HTERT RPE-1 (cell line): Measurements from ENCODE around the gene PEAK1.
"Not testable (repeated sequence)": the region's sequence is repeated elsewhere in the genome, so short reads cannot be mapped to it uniquely, and the experiment has no call there.

ENCODE experiments used
- in situ Hi-C: fragments of 300-500 bp; cut with MboI; formaldehyde crosslinking; loops from 4 replicates; pipeline ENCODE4 v1.14.3; 2020; ENCODE audit warnings: low sequenced_read_pairs

Gene PEAK1

GRCh38 chr15:77181305-77182074 is 238.4 kb downstream of the PEAK1 start:
- in situ Hi-C loops, result no loop called here

- in situ Hi-C loops, result no loop called here
These were observed 239.1 kb downstream of the PEAK1 start for GRCh38 chr15:77180757-77181156.

- in situ Hi-C loops, result no loop called here
These were observed 239.6 kb downstream of the PEAK1 start for GRCh38 chr15:77180270-77180669.

- in situ Hi-C loops, result no loop called here
These were observed 240.3 kb downstream of the PEAK1 start for GRCh38 chr15:77179541-77179998.

- in situ Hi-C loops, result no loop called here
These were observed 241.5 kb downstream of the PEAK1 start for GRCh38 chr15:77178411-77178810.

- in situ Hi-C loops, result not testable (repeated sequence)
These were observed 243.8 kb downstream of the PEAK1 start for GRCh38 chr15:77176148-77176547.

- in situ Hi-C loops, result no loop called here
These were observed 246.4 kb downstream of the PEAK1 start for GRCh38 chr15:77173487-77173886.

GRCh38 chr15:77171221-77171967 is 248.5 kb downstream of the PEAK1 start:
- in situ Hi-C loops, result no loop called here

GRCh38 chr15:77168616-77169015 is 251.3 kb downstream of the PEAK1 start:
- in situ Hi-C loops, result no loop called here

- in situ Hi-C loops, result no loop called here
These were observed 251.8 kb downstream of the PEAK1 start for GRCh38 chr15:77168141-77168540.

- in situ Hi-C loops, result no loop called here
These were observed 252.5 kb downstream of the PEAK1 start for GRCh38 chr15:77167406-77167805.

- in situ Hi-C loops, result no loop called here
These were observed 256.0 kb downstream of the PEAK1 start for GRCh38 chr15:77163781-77164384.

GRCh38 chr15:77162872-77163633 is 256.9 kb downstream of the PEAK1 start:
- in situ Hi-C loops, result no loop called here

- in situ Hi-C loops, result no loop called here
These were observed 259.1 kb downstream of the PEAK1 start for GRCh38 chr15:77160562-77161478.

- in situ Hi-C loops, result not testable (repeated sequence)
These were observed 263.9 kb downstream of the PEAK1 start for GRCh38 chr15:77156000-77156399.

- in situ Hi-C loops, result no loop called here
These were observed 271.7 kb downstream of the PEAK1 start for GRCh38 chr15:77148191-77148590.

- in situ Hi-C loops, result no loop called here
These were observed 274.5 kb downstream of the PEAK1 start for GRCh38 chr15:77145370-77145769.

GRCh38 chr15:77144492-77145070 is 275.3 kb downstream of the PEAK1 start:
- in situ Hi-C loops, result no loop called here

- in situ Hi-C loops, result no loop called here
These were observed 275.9 kb downstream of the PEAK1 start for GRCh38 chr15:77144026-77144425.

- in situ Hi-C loops, result no loop called here
These were observed 276.3 kb downstream of the PEAK1 start for GRCh38 chr15:77143616-77144015.
